HG02798 (cell line): ENCODE measurements around the gene ST3GAL2.

Experiments used
- ATAC-seq: cut with Tn5 transposase; IDR thresholded peaks from one replicate; pipeline ENCODE4 v1.9.1; 2021; ENCODE audit warnings: mild to moderate bottlenecking; ENCODE audit not compliant: unreplicated experiment, poor library complexity

ST3GAL2 gene

DNA sequence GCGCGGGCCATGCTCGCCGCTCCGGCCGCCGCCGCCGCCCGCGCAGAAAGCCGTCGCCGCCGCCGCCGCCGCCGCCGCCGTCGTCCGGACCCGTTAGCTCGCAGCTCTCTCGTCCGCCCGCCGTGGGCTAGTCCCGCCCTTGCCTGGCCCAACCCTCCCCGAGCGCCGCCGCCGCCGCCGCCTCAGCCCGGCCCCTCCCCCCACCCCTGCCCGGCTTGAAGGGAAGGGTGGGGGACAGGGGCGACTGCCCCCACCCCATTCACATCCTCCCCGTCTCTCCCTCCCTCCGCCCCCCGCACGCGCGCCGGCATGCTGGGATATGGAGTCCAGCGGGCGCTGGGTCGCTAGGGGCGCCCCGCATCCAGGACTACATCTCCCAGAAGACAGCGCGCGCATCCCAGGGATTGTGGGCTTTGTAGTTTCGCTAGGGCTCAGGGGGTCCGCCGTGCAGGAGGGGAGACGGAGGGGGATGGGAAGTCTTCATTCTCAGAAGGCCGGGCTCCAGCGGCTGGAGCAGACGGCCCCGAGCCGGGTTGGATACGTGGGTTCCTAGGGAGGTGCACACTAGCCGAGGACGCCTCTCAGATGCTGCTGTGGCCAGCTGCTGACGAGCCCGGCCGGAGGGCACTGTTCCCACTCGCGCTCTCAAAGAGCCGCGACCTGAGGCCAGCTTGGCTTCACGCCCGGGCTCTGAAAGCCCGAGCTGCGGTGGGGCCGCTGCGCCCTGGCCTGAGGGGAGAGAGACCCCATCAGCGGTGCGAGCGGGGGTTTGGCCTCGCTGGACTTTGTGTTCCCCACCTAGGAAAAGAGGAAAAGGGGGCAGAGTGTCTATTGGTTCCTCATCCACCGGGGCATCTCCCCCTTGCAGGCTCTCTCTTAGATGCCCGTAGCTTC is at the start of gene ST3GAL2:
TSS of gene ST3GAL2 (minus strand) at position 132 of the 894 bp plus-strand sequence. CDS start 40,570 bp downstream, outside the sequence.
- ATAC-seq: peak; percentile 90

DNA sequence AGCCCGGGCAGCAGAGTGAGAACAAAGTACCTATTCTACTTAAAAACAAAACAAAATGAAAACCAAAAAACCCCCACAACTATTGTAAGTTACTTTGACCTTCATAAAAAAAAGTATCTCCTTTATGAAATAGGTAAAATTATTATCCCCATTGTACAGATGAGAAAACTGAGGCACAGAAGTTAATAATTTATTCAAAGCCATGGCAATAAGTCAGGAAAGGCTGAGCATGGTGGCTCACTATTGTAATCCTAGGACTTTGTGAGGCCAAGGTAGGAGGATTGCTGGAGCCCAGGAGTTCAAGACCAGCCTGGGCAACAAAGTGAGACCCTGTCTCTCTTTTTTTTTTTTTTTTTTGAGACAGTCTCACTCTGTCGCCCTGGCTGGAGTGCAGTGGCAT is 46.0 kb upstream of the ST3GAL2 start:
- ATAC-seq: no peak

DNA sequence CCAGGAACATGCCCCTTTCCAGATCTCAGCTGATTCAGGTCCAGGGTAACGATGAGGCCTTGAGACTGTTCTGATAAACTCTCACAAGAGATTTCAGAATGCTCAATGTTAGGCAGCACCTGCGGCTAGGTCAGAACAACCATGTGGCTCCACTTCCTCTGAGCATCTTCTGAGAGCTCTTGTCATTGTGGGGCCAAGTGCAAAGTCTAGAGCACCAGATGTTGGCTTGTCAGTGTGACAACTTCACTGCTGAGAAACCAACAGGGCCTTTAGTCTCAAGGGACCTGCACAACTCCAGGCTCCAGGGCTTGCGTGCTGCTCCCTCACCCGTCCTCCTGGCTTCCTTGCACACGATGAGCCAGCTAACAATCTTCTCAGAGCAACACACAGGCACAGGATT is 44.5 kb upstream of the ST3GAL2 start:
- peak; percentile 87 for ATAC-seq

DNA sequence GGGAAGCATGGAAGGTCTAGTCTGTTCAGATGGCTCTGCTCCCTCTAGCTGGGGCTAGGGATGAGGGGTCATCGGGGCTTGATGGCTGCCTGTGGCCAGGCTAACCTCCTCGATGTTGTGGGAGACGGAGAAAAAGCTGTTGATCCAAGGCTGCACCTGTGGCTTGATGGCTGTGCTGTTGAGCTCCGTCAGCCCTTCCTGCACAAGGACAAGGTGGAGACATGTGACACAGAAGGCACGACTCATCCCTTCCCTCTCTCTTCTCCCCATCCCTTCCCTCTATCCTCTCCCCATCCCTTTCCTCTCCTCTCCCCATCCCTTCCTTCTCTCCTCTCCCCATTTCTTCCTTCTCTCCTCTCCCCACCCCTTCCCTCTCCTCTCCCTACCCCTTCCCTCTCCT is 43.7 kb upstream of the ST3GAL2 start:
- ATAC-seq: no peak

GRCh38 chr16:70481929-70482536 is 43.1 kb upstream of the ST3GAL2 start:
- ATAC-seq: no peak

- no peak for ATAC-seq
These were observed 41.5 kb upstream of the ST3GAL2 start for GRCh38 chr16:70480127-70481105.

DNA sequence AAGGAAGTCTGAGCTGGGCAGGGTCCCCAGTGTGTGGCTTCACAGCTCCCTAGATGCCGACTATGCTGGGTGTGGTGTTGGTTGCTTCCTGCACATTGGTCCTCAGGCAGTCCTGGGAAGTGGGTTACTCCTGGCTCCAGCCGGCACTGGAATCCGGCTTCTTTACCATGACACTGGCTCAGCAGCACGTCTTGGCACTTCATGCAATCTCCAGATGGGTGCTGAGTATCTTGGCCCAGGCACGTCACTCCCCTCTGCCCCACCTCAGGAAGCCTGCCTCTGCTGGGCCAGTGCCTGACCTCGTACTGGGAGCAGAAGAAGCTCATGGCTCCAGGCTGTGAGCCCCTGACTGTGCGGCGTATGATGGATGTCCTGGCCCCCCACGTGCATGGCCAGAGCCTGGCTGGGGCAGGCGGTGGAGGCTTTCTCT is 40.0 kb upstream of the ST3GAL2 start:
- no peak for ATAC-seq

DNA sequence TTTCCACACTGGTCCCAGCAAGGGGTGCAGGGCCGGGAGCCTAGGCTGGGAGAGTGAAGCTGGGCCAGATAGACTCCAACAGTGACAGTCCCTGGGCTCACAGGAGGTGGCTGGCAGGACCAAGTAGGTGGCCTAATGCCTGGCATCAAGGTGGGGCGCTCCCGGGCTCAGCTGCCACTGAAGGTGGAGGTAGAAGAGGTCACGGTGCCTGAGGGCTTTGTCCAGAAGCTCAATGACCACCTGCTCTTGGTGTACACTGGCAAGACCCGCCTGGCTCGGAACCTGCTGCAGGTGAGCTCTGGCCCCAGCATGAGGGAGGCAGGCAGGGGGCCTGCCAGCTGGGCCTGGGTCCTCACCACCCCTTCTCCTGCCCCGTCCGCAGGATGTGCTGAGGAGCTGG is 39.3 kb upstream of the ST3GAL2 start:
- no peak for ATAC-seq

DNA sequence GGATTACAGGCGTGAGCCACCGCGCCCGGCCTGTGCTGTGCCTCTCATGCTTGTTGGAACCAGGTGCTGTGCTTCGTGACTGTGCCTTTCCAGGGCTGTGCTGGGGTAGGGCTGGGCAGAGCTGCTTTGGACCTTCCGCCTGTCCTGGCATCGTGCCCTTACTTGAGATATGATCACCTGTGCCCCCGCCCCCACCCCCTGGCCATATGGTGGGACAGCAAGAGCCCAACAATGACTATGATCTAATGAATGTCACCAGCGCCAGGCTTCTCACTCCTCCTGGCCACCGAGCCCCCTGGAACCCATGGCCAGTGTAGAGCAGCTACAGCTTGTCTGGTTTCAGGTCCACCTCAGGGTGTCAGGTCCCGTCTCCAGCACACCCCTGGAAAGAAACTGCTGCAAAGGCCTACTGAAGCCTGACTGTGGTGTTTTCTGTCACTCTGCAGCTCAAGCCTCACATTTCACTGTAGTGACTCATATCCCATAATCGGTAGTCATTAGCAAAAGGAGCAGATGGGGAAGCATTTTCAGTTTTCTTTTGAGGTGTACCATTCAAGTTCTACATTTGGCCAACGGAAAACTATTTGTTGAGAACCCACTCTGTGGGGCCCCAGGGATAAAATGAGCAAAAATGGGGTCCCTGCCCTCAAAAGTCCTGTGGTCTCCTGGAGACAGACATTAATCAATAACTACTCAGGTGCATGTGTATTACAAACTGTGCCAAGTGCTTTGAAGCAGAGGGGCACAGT is 37.5 kb upstream of the ST3GAL2 start:
- ATAC-seq: peak; percentile 77

- no peak for ATAC-seq
These were observed 36.4 kb upstream of the ST3GAL2 start for GRCh38 chr16:70475054-70475871.

GRCh38 chr16:70474320-70475053 is 35.6 kb upstream of the ST3GAL2 start:
- no peak for ATAC-seq

DNA sequence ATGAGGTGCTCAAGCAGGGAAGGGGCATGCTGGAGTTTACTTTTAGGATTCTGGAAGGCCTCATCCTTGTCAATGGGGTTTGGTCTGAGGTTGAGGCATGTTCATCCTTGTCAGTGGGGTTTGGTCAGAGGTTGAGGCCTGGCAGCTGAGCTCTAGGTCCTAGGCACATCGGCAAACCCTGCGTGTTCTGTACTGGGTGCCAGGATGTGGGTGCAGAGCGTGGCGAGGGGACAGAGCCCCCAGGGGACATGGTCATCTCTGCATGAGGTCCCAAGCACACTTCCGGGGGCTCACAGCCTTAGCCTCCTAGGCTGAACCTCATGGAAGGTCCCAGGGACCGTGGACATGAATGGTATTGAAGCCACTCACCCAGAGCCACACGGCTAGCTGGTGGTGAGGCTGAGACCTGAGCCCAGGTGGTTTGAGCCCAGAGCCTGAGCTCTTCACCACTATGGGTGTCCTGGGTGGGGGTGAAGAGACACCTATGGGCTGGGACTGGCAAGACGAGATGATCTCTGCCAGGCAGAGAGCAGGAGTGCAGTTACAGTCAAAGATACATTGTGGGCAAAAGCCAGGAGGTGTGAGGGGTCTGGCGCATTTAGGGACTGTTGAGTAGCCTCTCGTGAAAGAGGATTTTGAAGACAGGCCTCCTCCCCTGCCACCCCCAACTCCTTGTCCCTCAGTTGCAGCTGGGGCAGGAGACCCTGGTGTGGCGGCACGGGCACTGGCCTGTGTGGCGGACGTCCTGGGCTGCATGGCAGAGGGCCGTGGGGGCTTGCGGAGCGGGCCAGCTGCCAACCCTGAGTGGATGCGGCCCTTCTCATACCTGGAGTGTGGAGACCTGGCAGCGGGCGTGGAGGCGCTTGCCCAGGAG is 34.8 kb upstream of the ST3GAL2 start:
- no peak for ATAC-seq

DNA sequence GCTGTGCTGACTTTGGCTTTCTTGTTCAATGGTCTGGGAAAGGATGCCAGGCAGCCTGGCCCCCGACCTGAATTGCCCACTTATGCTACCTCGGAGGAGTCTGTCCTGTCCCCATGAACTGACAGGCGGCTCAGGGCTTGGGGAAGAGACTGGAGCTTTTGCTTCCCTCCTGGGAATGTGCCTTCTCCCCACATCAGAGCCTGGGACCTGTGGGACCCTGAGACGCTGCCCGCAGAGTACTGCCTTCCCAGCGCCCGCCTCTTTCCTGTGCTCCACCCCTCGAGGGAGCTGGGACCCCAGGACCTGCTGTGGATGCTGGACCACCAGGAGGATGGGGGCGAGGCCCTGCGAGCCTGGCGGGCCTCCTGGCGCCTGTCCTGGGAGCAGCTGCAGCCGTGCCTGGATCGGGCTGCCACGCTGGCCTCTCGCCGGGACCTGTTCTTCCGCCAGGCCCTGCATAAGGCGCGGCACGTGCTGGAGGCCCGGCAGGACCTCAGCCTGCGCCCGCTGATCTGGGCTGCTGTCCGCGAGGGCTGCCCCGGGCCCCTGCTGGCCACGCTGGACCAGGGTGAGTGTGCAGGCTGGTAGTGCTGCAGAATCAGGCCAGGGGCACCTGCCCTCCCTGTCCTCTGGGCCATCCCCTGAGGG is 34.0 kb upstream of the ST3GAL2 start:
- ATAC-seq: no peak

DNA sequence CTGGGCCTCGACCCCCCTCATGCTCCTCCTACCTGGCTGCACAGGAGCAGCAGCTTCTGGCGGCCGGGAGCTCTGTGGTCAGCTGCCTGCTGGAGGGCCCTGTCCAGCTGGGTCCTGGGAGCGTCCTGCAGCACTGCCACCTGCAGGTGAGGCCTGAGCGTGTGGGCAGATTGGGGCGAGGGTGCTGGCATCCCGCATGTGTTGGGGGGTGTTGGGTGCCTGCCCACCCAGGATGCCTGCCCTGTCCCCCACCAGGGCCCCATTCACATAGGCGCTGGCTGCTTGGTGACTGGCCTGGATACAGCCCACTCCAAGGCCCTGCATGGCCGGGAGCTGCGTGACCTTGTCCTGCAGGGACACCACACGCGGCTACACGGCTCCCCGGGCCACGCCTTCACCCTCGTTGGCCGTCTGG is 32.0 kb upstream of the ST3GAL2 start:
- ATAC-seq: no peak

DNA sequence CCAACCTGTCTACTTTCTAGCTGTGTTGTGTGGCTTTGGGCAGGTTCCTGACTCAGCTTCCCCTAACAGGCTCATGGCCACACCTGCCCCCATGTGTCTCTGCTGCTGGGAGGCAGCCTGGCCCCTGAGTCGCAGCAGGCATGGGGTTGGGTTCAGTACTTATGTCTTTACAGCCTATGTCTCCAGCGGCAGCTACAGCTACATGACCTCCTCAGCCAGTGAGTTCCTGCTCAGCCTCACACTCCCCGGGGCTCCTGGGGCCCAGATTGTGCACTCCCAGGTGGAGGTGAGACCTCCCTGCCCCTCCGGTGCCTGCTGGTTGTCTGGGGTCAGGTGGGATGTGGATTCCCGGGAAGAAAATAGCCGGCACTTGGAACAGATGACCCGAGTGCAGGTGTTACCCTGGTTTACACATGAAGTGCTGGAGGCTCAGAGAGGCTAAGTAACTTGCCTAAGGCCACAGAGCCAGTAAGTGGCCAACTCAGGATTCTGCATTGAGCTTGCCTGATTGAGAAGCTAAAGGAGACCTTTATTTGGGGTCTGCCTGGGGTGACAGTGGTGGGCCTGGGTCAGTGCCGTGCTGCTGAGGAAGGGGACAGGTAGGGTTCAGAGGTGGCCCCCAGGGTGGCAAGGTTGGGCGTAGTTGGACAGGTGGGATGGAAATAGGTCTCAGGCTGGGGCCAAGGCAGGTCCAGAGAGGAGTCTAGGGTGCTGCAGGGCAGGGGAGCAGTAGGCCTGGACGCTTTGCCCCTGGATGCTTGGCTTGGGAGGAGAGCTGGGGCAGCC is 31.4 kb upstream of the ST3GAL2 start:
- no peak for ATAC-seq
